KBM-7 (cell line): Measurements from ENCODE around the gene UGT1A4.

Experiments used
- DNase-seq: peaks from one replicate; pipeline ENCODE4 v3.0.0-alpha.2; 2015
- in situ Hi-C: fragments of 300-500 bp; cut with MboI; formaldehyde crosslinking; loops from 2 replicates; pipeline ENCODE4 v1.14.3; 2020; ENCODE audit warnings: low sequenced_read_pairs, low pct_unique_long_range_greater_than_20kb, mixed read lengths

The UGT1A4 gene

GRCh38 chr2:233772583-233772982 lies 54.0 kb downstream of the UGT1A4 start:
- no peak for DNase-seq
- in situ Hi-C loops, result no loop called here

- no peak for DNase-seq
- in situ Hi-C loops, result no loop called here
Measured at GRCh38 chr2:233773854-233774253, 55.3 kb downstream of the UGT1A4 start.

- DNase-seq, result no peak
- in situ Hi-C loops, result no loop called here
Measured at GRCh38 chr2:233775414-233775813, 56.9 kb downstream of the UGT1A4 start.

- no peak for DNase-seq
- in situ Hi-C loops, result no loop called here
Measured at GRCh38 chr2:233778030-233778429, 59.5 kb downstream of the UGT1A4 start, which contains the start of gene MROH2A. Gene MROH2A, plus strand, starts transcription at chr2:233778330. Its CDS starts 1,029 bp downstream, at chr2:233779359.

- in situ Hi-C loops, result no loop called here
- no peak for DNase-seq
Measured at GRCh38 chr2:233779722-233780121, 61.2 kb downstream of the UGT1A4 start.

- in situ Hi-C loops, result no loop called here
- no peak for DNase-seq
Measured at GRCh38 chr2:233780771-233781170, 62.2 kb downstream of the UGT1A4 start.

GRCh38 chr2:233789554-233789953 lies 71.0 kb downstream of the UGT1A4 start:
- no peak for DNase-seq
- in situ Hi-C loops, result no loop called here

- in situ Hi-C loops, result no loop called here
- DNase-seq, result no peak
Measured at GRCh38 chr2:233791151-233791882, 72.8 kb downstream of the UGT1A4 start.

GRCh38 chr2:233791883-233792329 lies 73.4 kb downstream of the UGT1A4 start:
- no peak for DNase-seq
- in situ Hi-C loops, result no loop called here

- in situ Hi-C loops, result no loop called here
- no peak for DNase-seq
Measured at GRCh38 chr2:233792720-233793119, 74.2 kb downstream of the UGT1A4 start.

GRCh38 chr2:233793465-233794127 lies 75.1 kb downstream of the UGT1A4 start:
- no peak for DNase-seq
- in situ Hi-C loops, result no loop called here

GRCh38 chr2:233794128-233794658 lies 75.7 kb downstream of the UGT1A4 start:
- in situ Hi-C loops, result no loop called here
- no peak for DNase-seq

GRCh38 chr2:233795735-233796171 lies 77.2 kb downstream of the UGT1A4 start:
- DNase-seq, result no peak
- in situ Hi-C loops, result no loop called here

- in situ Hi-C loops, result no loop called here
Measured at GRCh38 chr2:233796254-233796653, 77.7 kb downstream of the UGT1A4 start.

GRCh38 chr2:233798335-233799086 lies 80.0 kb downstream of the UGT1A4 start:
- in situ Hi-C loops, result no loop called here
- DNase-seq, result no peak

More at GRCh38 chr2:233796254-233796653, 77.7 kb downstream of the UGT1A4 start:
- no peak for DNase-seq

- in situ Hi-C loops, result no loop called here
- DNase-seq, result no peak
Measured at GRCh38 chr2:233799087-233799665, 80.6 kb downstream of the UGT1A4 start.

GRCh38 chr2:233799716-233800115 lies 81.2 kb downstream of the UGT1A4 start:
- in situ Hi-C loops, result no loop called here

GRCh38 chr2:233800208-233800607 lies 81.7 kb downstream of the UGT1A4 start:
- no peak for DNase-seq
- in situ Hi-C loops, result no loop called here

More at GRCh38 chr2:233799716-233800115, 81.2 kb downstream of the UGT1A4 start:
- DNase-seq, result no peak
